Measurements from ENCODE around the gene MAST2.
"Not testable (repeated sequence)": the region's sequence is repeated elsewhere in the genome, so short reads cannot be mapped to it uniquely, and the experiment has no call there.

Gene MAST2

GRCh38 chr1:46030876-46031660, 227.7 kb downstream of the MAST2 start:
- no peak for DNase-seq

- DNase-seq: no peak
Measured at GRCh38 chr1:46034601-46035516, 231.4 kb downstream of the MAST2 start.

GRCh38 chr1:46036894-46037839, 233.8 kb downstream of the MAST2 start:
- peak; percentile 94 for DNase-seq

GRCh38 chr1:46039571-46040052, 236.2 kb downstream of the MAST2 start:
- DNase-seq: no peak

GRCh38 chr1:46041551-46041950, 238.1 kb downstream of the MAST2 start:
- no peak for DNase-seq

GRCh38 chr1:46041974-46042373, 238.6 kb downstream of the MAST2 start:
- no peak for DNase-seq

GRCh38 chr1:46043458-46044017, 240.1 kb downstream of the MAST2 start:
- DNase-seq: no peak

- DNase-seq: no peak
Measured at GRCh38 chr1:46044116-46044515, 240.7 kb downstream of the MAST2 start.

- DNase-seq: no peak
Measured at GRCh38 chr1:46053734-46054133, 250.3 kb downstream of the MAST2 start.

GRCh38 chr1:46056325-46056724, 252.9 kb downstream of the MAST2 start:
- no peak for DNase-seq

GRCh38 chr1:46057215-46057614, 253.8 kb downstream of the MAST2 start:
- not testable (repeated sequence) for DNase-seq

- no peak for DNase-seq
Measured at GRCh38 chr1:46057781-46058180, 254.4 kb downstream of the MAST2 start.

GRCh38 chr1:46058936-46059335, 255.5 kb downstream of the MAST2 start:
- no peak for DNase-seq

GRCh38 chr1:46061146-46061545, 257.7 kb downstream of the MAST2 start:
- DNase-seq: no peak

- DNase-seq: peak; percentile 72
Measured at GRCh38 chr1:46062651-46063319, 259.4 kb downstream of the MAST2 start.

- no peak for DNase-seq
Measured at GRCh38 chr1:46064708-46065107, 261.3 kb downstream of the MAST2 start.

- DNase-seq: no peak
Measured at GRCh38 chr1:46065405-46065804, 262.0 kb downstream of the MAST2 start.

- no peak for DNase-seq
Measured at GRCh38 chr1:46067652-46068051, 264.2 kb downstream of the MAST2 start.

- no peak for DNase-seq
Measured at GRCh38 chr1:46068525-46068924, 265.1 kb downstream of the MAST2 start.

- DNase-seq: no peak
Measured at GRCh38 chr1:46070164-46070814, 266.9 kb downstream of the MAST2 start.

GRCh38 chr1:46072975-46073374, 269.6 kb downstream of the MAST2 start:
- DNase-seq: no peak
